GM10248 (cell line): ENCODE measurements around the gene GRPR.

Source experiments
- CTCF ChIA-PET: fragments of 300-600 bp; sonication (Branson Sonifier 250); formaldehyde crosslinking; extraction: SDS; loops from one replicate; lab custom pipeline; 2021; ENCODE audit warnings: antibody characterized with exemption; lab: Yijun Ruan, JAX
- POLR2A ChIA-PET: fragments of 350-650 bp; sonication (Branson Sonifier 250); formaldehyde crosslinking; extraction: SDS; loops from one replicate; lab custom pipeline; 2020; ENCODE audit warnings: antibody characterized with exemption; lab: Yijun Ruan, JAX
- DNase-seq: peaks from one replicate; pipeline ENCODE4 v3.0.0; 2012; ENCODE audit errors: extremely low spot score
- CTCF ChIP-seq: IDR thresholded peaks from 2 replicates; pipeline ENCODE4 v1.5.1; 2012; ENCODE audit warnings: mild to moderate bottlenecking, low read depth; ENCODE audit errors: extremely low read depth, missing control alignments, control extremely low read depth

The GRPR gene

DNA sequence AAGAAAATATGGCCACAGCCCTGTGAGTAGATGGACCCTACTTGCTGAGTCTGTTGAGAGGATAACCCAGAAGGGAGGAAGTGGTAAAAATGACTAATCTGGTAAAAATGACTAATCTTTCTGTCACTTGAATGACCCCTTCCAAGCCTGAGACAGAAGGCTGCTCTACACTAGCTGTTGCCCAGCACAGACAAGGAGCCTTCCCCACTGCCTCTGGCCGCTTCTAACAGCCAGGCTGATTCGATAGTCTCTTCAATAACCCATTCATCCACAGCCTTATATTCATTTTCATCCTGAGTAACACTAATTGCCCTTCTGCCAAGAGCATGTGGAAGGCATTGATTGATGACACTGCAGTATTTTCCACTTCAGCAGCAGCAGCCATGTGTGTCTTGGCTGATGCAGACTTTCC lies 62.4 kb downstream of the GRPR start:
- TF ChIP-seq CTCF = no peak
- DNase-seq = peak; percentile 56
- ChIA-PET POLR2A (no interaction called here), CTCF (interaction anchor here (1.5 kb wide), 1 partner anchor 63 kb away, joined by 4 read pairs; the partner anchor contains the start of gene GRPR)

DNA sequence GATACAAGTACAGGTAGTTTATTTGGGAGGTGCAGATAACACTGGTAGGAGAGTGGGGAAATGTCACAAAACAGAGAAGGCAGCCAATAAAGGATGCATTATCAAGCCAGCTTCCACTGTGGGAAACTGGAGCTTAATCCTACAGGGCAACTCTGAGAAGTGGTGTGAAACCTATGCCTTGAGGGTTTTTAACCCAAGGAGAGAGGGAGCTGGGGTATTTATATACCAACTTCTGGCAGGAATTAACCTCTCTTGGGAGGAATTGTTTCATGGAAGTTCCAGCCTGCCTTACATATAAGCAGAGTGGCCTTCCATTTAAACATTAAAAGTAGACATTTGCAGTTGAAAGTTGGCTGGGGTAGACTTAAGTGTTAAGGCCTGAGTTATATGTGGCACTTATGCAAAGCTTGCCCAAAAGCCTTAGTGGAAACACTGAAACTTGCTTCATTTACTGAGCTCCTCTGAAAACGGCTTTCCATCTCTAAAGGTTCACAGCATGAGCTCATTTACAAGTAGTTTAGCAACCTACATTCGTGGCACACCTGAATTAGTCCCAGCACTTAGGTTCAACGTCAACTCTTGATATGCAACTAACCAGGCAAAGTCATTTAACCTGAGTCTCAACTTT lies 63.1 kb downstream of the GRPR start:
- no peak for TF ChIP-seq CTCF
- POLR2A ChIA-PET = no interaction called here
- CTCF ChIA-PET = interaction anchor here (1.5 kb wide), 1 partner anchor 64 kb away, joined by 4 read pairs; the partner anchor contains the start of gene GRPR
- no peak for DNase-seq

GRCh38 chrX:16187024-16187760 lies 63.8 kb downstream of the GRPR start:
- CTCF ChIA-PET = interaction anchor here (1.5 kb wide), 1 partner anchor 65 kb away, joined by 4 read pairs; the partner anchor contains the start of gene GRPR
- no peak for DNase-seq
- POLR2A ChIA-PET = no interaction called here
- no peak for TF ChIP-seq CTCF

DNA sequence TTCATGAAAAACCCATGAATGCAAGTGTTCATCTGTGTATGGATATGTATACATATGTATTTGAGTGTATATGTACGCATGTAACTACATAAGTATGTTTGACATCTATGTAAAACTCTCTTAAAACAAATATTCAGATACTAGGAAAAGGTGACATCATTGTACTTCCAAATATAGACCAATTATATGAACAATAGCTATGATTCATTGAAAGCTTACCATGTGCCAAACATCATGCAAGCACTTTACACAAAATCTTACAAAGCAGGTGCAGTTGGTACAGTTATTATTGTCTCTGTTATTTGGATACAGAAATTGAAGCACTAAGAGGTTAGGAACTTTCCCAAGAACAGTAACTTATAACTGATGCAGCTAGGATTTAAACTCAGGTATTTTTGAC lies 65.3 kb downstream of the GRPR start:
- no peak for DNase-seq
- TF ChIP-seq CTCF = no peak
- ChIA-PET CTCF (no interaction called here), POLR2A (no interaction called here)

DNA sequence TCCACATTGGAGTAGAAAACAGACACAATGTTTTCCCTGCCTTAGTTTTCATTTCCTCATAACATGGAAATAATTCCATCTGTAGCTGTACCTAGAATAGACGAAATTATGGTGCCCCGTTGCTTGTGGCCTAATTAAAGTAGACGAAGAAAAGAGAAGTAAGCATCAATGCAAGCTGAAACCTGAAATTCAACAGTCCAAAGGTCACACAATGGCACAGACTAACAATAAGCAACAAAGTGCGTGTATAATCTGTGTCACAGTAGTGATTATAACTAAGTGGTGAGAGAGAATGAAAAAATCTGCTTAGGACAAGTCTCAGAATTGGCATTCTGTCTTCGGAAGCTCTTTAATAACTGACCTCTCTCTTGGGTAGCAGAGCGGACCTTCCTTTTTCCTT lies 68.2 kb downstream of the GRPR start:
- TF ChIP-seq CTCF = no peak
- CTCF ChIA-PET = no interaction called here
- POLR2A ChIA-PET = no interaction called here

DNA sequence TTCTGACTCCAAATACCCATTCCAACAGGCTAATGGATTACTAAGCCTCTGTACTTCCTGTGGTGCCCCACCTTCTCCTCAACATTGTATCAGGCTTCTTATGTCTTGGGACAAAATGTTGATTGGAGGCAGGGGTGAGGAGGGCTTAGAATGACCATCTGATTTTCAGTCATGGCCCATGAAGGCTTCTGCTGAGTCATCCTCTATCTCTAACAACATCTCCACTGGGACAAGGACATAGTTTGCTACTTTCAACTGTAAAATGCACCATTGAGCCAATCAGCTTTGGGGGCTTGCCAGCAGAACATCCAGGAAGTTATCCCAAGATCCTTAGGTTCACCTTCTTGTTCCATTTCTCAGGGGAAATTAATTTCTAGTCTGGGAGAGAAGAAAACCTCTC lies 73.5 kb downstream of the GRPR start:
- CTCF ChIA-PET = no interaction called here
- TF ChIP-seq CTCF = no peak
- DNase-seq = no peak
- POLR2A ChIA-PET = no interaction called here

More for the DNA sequence above, 68.2 kb downstream of the GRPR start:
- no peak for DNase-seq
